HepG2 (cell line): ENCODE measurements around the gene PEX13. TPM values are rescaled to one million over a fixed set of nuclear protein-coding genes. Genes with fewer than 3 reads are reported as not detected.

Experiments
- ATAC-seq: fragments of 200-7000 bp; cut with Tn5 transposase; 3 replicates; pipeline ENCODE4 v1.9.1; 2020; ENCODE audit warnings: mild to moderate bottlenecking, moderate library complexity
- BruUV-seq: library from RNA; stranded (reverse); fragments of 400-500 nt; replicated peaks from 2 replicates; lab custom pipeline; 2021; lab: Mats Ljungman, UMichigan
- CTCF ChIA-PET: fragments of 300-600 bp; formaldehyde crosslinking; extraction: SDS; loops from one replicate; lab custom pipeline; 2021; ENCODE audit warnings: low total read pairs, inconsistent platforms, low intra/inter-chr PET ratio; lab: Yijun Ruan, JAX
- POLR2A ChIA-PET: fragments of 350-600 bp; sonication (Branson Sonifier 250); formaldehyde crosslinking; loops from one replicate; lab custom pipeline; 2020; ENCODE audit warnings: antibody characterized with exemption, inconsistent platforms; lab: Yijun Ruan, JAX
- DNase-seq: peaks from one replicate; pipeline ENCODE4 v3.0.0-alpha.2; 2015; ENCODE audit warnings: low spot score
- FAIRE-seq: peaks from 3 replicates; lab custom pipeline; 2011; peaks lifted over from hg19 to GRCh38; lab: Jason Lieb, UNC
- H2AFZ ChIP-seq: one replicate; pipeline ENCODE4 v1.6.1; 2011; ENCODE audit warnings: low read length, inconsistent platforms
- H3K27ac ChIP-seq: fragments of 300-600 bp; 3 replicates; pipeline ENCODE4 v1.8.0; 2011; ENCODE audit warnings: mixed run types, mild to moderate bottlenecking, mixed read lengths, low read length, inconsistent platforms; ENCODE audit not compliant: insufficient read depth; ENCODE audit errors: extremely low read length
- H3K27me3 ChIP-seq, 2 experiments: fragments of 200-600 bp in 1 of 2; 2 replicates in 1 of 2; 3 replicates in 1 of 2; pipeline versions ENCODE4 v1.6.0 to v1.8.0; 2011; ENCODE audit warnings: low read length in 2 of 2, mild to moderate bottlenecking in 2 of 2, moderate library complexity in 2 of 2, inconsistent platforms in 1 of 2; ENCODE audit not compliant: insufficient read depth in 2 of 2, control insufficient read depth in 1 of 2
- H3K36me3 ChIP-seq, 2 experiments: fragments of 200-600 bp in 1 of 2; replicated peaks in 1 of 2; 2 replicates in 1 of 2; 3 replicates in 1 of 2; pipeline versions ENCODE4 v1.5.1 to v1.8.0; 2011; ENCODE audit warnings: low read length in 2 of 2, inconsistent platforms in 1 of 2; ENCODE audit not compliant: insufficient read depth in 2 of 2, control insufficient read depth in 1 of 2
- H3K4me1 ChIP-seq: 2 replicates; pipeline ENCODE4 v1.5.1; 2012; ENCODE audit warnings: low read length, inconsistent platforms; ENCODE audit not compliant: insufficient read depth
- H3K4me2 ChIP-seq: 2 replicates; pipeline ENCODE4 v1.6.0; 2011; ENCODE audit warnings: low read depth, low read length, inconsistent platforms
- H3K4me3 ChIP-seq, 3 experiments: fragments of 200-600 bp in 1 of 3; sonication (generic), shearing (Covaris generic) in 1 of 3; replicated peaks in 1 of 3; 2 replicates each; pipeline ENCODE4 v1.5.1; 2011 to 2016; ENCODE audit warnings: low read length in 3 of 3, inconsistent platforms in 2 of 3, low read depth in 2 of 3, mild to moderate bottlenecking in 2 of 3, control low read depth in 1 of 3, mixed read lengths in 1 of 3; ENCODE audit not compliant: insufficient read depth in 1 of 3
- H3K79me2 ChIP-seq: one replicate; pipeline ENCODE4 v1.6.1; 2011; ENCODE audit warnings: low read length, inconsistent platforms; ENCODE audit not compliant: insufficient read depth
- H3K9ac ChIP-seq: 2 replicates; pipeline ENCODE4 v1.6.0; 2011; ENCODE audit warnings: mild to moderate bottlenecking, low read depth, low read length, inconsistent platforms; ENCODE audit not compliant: insufficient read depth
- H3K9me3 ChIP-seq: 2 replicates; pipeline ENCODE4 v1.5.1; 2012; ENCODE audit warnings: mild to moderate bottlenecking, low read length
- H4K20me1 ChIP-seq: 2 replicates; pipeline ENCODE4 v1.6.0; 2011; ENCODE audit warnings: inconsistent platforms, mild to moderate bottlenecking, low read length, moderate library complexity; ENCODE audit not compliant: insufficient read depth
- ELF1 ChIP-seq: sonication (generic); formaldehyde crosslinking; IDR thresholded peaks from 2 replicates; pipeline ENCODE4 v1.4.0; 2020; ENCODE audit warnings: missing genetic modification reagents
- HCFC1 ChIP-seq: fragments of 150-350 bp; IDR thresholded peaks from 2 replicates; pipeline ENCODE4 v1.6.1; 2014; ENCODE audit warnings: low read depth, low read length
- HOXA7 ChIP-seq: sonication (generic); formaldehyde crosslinking; IDR thresholded peaks from 2 replicates; pipeline ENCODE4 v1.8.1; 2022; ENCODE audit warnings: mild to moderate bottlenecking, missing genetic modification reagents, moderate library complexity
- KDM2A ChIP-seq: sonication (generic); formaldehyde crosslinking; IDR thresholded peaks from 2 replicates; pipeline ENCODE4 v1.4.0; 2020; ENCODE audit warnings: low read depth, missing genetic modification reagents, borderline replicate concordance
- MBNL3 ChIP-seq: fragments of 250-450 bp; sonication (Bioruptor Pico); conservative IDR thresholded peaks from 2 replicates; pipeline ENCODE4 v1.8.0; 2022; ENCODE audit warnings: mild to moderate bottlenecking, inconsistent platforms
- RCOR2 ChIP-seq: IDR thresholded peaks from 2 replicates; pipeline ENCODE4 v1.6.1; 2016; ENCODE audit warnings: missing biosample characterization, missing genetic modification reagents
- SUZ12 ChIP-seq: fragments of 150-350 bp; IDR thresholded peaks from 2 replicates; pipeline ENCODE4 v1.6.1; 2014; ENCODE audit warnings: low read depth, low read length
- ZFP36L2 ChIP-seq: sonication (generic); formaldehyde crosslinking; IDR thresholded peaks from 2 replicates; pipeline ENCODE4 v1.4.0; 2020; ENCODE audit warnings: missing genetic modification reagents
- ZNF224 ChIP-seq: sonication (generic); formaldehyde crosslinking; IDR thresholded peaks from 2 replicates; pipeline ENCODE4 v1.5.0; 2020; ENCODE audit warnings: mild to moderate bottlenecking, missing genetic modification reagents
- ZNF33A ChIP-seq: sonication (generic); formaldehyde crosslinking; IDR thresholded peaks from 2 replicates; pipeline ENCODE4 v1.5.1; 2020; ENCODE audit warnings: missing genetic modification reagents, mild to moderate bottlenecking, moderate library complexity, borderline replicate concordance
- ZNF546 ChIP-seq: sonication (generic); formaldehyde crosslinking; conservative IDR thresholded peaks from 2 replicates; pipeline ENCODE4 v1.8.1; 2023; ENCODE audit warnings: mild to moderate bottlenecking, missing genetic modification reagents
- whole genome bisulfite sequencing: methylation state at CpG from one replicate; pipeline ENCODE4 v1.1.6; 2017; ENCODE audit warnings: low lambda C conversion rate; 5-methylcytosine and 5-hydroxymethylcytosine counted together
- in situ Hi-C: cut with HindIII; loops from 2 replicates; pipeline ENCODE4 v1.10.0; 2017; ENCODE audit warnings: low pct_unique_long_range_greater_than_20kb; ENCODE audit not compliant: extremely low pct_ligation_motif_present
- intact Hi-C: fragments of 100-400 bp; cut with micrococcal nuclease; formaldehyde crosslinking; loops from one replicate; pipeline ENCODE4 v1.10.0; 2022; ENCODE audit not compliant: unreplicated experiment
- polyA plus RNA-seq, 8 experiments: library from polyadenylated mRNA; depleted of rRNA in 3 of 8; stranded (reverse) in 7 of 8; unstranded in 1 of 8; fragments of >200 nt; fragmentation: Illumina TruSeq in 4 of 8; extraction: Trizol in 4 of 8; gene quantifications; 2 replicates each; pipeline versions ENCODE4 v1.2.1 to v1.2.3, GENCODE V29; 2011 to 2016; ENCODE audit warnings: low read depth in 4 of 8, missing spikeins in 1 of 8, mixed read lengths in 1 of 8; ENCODE audit not compliant: insufficient read depth in 1 of 8
- total RNA-seq, 5 experiments: library from RNA; depleted of rRNA; stranded (reverse); fragments of >200 nt; fragmentation: Illumina TruSeq; extraction: Trizol; gene quantifications; 2 replicates each; pipeline ENCODE4 v1.2.3, GENCODE V29; 2016; ENCODE audit warnings: low read depth in 1 of 5
- TF ChIP-seq, protein P1 (sequence below): IDR thresholded peaks from 2 replicates; pipeline ENCODE4 v1.6.1; 2012; ENCODE audit warnings: low read depth, low read length, improper control_type of control experiment
- TF ChIP-seq, protein P2 (sequence below): sonication (generic); formaldehyde crosslinking; IDR thresholded peaks from 2 replicates; pipeline ENCODE4 v1.4.0; 2020; ENCODE audit warnings: missing genetic modification reagents
- TF ChIP-seq, protein P3 (sequence below), 2 experiments: IDR thresholded peaks; 2 replicates each; pipeline ENCODE4 v1.6.1; 2011 to 2012; ENCODE audit warnings: low read length in 2 of 2, borderline replicate concordance in 1 of 2, low read depth in 1 of 2, mild to moderate bottlenecking in 1 of 2, moderate library complexity in 1 of 2

Gene PEX13
- total and polyA plus RNA-seq, 2 of the 13 experiments (the other 11 are each of a cell fraction or from before 2014, with no cell fraction given), result 47.9 to 75.9 TPM

DNA sequence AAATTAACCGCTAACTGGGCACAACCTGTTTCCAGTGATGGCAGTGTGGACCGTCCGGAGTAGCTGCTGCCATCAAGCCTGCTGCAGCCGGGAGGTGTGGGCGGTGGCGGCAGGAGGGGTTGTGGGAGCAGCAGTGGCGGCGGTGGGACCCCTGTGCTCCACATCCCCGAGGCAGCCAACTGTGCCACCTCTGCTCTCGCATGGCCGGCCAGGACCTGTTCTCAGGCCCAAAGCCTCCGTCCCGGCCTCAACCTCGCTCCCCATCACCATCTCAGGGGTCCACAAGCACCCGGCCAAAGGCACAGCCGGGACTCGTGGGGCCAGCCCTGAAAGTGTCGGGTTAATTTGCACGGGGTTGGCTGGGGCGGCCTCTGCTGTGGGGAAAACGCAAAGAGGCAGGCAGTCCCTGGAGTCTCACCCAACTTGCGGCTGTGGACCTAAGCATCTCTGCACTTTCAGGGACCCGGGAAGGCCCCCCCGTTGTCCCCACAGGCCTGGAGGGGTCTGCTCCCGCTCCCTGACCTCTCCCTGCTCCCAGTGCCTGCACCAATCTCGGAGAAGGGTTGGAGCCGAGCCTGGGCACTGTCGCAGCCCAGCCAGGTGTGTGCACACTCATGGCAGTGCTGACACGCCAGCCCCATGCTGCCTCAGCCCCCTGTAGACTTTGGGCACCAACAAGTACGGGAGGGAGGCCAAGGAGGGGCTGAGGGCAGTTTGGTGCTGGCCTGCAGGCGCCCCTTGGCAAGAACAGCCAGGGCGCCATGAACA is 44.4 kb upstream of the PEX13 start (continued):
- TF ChIP-seq MBNL3 (CRISPR knock-in tag) (no peak), ELF1 (CRISPR knock-in tag) (no peak), RCOR2 (CRISPR knock-in tag) (no peak), HOXA7 (CRISPR knock-in tag) (0 out of 2 replicates have a peak, but pooled peaks have one; percentile 24)
- TF ChIP-seq, protein P1, sequence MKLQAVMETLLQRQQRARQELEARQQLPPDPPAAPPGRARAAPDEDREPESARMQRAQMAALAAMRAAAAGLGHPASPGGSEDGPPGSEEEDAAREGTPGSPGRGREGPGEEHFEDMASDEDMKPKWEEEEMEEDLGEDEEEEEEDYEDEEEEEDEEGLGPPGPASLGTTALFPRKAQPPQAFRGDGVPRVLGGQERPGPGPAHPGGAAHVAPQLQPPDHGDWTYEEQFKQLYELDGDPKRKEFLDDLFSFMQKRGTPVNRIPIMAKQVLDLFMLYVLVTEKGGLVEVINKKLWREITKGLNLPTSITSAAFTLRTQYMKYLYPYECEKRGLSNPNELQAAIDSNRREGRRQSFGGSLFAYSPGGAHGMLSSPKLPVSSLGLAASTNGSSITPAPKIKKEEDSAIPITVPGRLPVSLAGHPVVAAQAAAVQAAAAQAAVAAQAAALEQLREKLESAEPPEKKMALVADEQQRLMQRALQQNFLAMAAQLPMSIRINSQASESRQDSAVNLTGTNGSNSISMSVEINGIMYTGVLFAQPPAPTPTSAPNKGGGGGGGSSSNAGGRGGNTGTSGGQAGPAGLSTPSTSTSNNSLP, result no peak
- TF ChIP-seq, protein P2, sequence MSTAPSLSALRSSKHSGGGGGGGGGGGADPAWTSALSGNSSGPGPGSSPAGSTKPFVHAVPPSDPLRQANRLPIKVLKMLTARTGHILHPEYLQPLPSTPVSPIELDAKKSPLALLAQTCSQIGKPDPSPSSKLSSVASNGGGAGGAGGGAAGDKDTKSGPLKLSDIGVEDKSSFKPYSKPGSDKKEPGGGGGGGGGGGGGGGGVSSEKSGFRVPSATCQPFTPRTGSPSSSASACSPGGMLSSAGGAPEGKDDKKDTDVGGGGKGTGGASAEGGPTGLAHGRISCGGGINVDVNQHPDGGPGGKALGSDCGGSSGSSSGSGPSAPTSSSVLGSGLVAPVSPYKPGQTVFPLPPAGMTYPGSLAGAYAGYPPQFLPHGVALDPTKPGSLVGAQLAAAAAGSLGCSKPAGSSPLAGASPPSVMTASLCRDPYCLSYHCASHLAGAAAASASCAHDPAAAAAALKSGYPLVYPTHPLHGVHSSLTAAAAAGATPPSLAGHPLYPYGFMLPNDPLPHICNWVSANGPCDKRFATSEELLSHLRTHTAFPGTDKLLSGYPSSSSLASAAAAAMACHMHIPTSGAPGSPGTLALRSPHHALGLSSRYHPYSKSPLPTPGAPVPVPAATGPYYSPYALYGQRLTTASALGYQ, result no peak

DNA sequence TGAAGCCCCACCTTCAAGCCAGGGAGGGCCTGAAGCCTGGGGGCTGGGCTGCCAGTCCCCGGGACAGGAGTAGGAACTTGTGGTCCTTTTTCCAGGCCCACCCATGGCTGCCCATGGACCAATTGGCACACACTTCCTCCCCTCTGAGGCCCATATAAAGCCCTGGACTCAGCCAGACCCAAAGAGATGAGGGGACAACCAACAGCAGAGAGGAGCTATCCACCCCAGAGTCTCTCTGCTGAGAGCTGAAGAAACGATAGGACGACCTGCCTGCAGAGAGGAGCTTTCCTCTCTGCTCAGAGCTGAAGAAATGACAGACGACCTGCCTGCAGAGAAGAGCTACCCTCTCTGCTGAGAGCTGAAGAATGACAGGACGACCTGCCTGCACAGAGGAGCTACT is 43.8 kb upstream of the PEX13 start:
- Histone ChIP-seq H3K4me3 (no peak overlapping the region), H3K36me3 (peaks cover 12 to 41% of the 10 kb centered on the region in 2 experiments), H3K27me3 (no peaks in the 10 kb centered on the region), H3K9ac (no peak overlapping the region), H3K9me3 (no peaks in the 10 kb centered on the region), H3K27ac (no peak overlapping the region), H2AFZ (no peak overlapping the region), H4K20me1 (no peaks in the 10 kb centered on the region), H3K4me2 (no peak overlapping the region), H3K79me2 (no peaks in the 10 kb centered on the region), H3K4me1 (peaks cover 11% of the 10 kb centered on the region; the same call in 1 of the 2 replicates)
- intact Hi-C loops (no loop called here), in situ Hi-C loops (no loop called here)
- ATAC-seq (peak; percentile 22; the same call in 2 of the 3 replicates), DNase-seq (no peak), FAIRE-seq (no peak)
- BruUV-seq, result no TSS peak
- CTCF ChIA-PET, result no interaction called here
- POLR2A ChIA-PET, result no interaction called here
- WGBS, result 100% methylated on average over 5 of the region's 5 CpGs
- no peak for TF ChIP-seq ZNF546
- TF ChIP-seq HCFC1, result no peak
- no peak for TF ChIP-seq KDM2A (CRISPR knock-in tag)
- no peak for TF ChIP-seq ZNF33A (CRISPR knock-in tag)
- TF ChIP-seq, protein P3, sequence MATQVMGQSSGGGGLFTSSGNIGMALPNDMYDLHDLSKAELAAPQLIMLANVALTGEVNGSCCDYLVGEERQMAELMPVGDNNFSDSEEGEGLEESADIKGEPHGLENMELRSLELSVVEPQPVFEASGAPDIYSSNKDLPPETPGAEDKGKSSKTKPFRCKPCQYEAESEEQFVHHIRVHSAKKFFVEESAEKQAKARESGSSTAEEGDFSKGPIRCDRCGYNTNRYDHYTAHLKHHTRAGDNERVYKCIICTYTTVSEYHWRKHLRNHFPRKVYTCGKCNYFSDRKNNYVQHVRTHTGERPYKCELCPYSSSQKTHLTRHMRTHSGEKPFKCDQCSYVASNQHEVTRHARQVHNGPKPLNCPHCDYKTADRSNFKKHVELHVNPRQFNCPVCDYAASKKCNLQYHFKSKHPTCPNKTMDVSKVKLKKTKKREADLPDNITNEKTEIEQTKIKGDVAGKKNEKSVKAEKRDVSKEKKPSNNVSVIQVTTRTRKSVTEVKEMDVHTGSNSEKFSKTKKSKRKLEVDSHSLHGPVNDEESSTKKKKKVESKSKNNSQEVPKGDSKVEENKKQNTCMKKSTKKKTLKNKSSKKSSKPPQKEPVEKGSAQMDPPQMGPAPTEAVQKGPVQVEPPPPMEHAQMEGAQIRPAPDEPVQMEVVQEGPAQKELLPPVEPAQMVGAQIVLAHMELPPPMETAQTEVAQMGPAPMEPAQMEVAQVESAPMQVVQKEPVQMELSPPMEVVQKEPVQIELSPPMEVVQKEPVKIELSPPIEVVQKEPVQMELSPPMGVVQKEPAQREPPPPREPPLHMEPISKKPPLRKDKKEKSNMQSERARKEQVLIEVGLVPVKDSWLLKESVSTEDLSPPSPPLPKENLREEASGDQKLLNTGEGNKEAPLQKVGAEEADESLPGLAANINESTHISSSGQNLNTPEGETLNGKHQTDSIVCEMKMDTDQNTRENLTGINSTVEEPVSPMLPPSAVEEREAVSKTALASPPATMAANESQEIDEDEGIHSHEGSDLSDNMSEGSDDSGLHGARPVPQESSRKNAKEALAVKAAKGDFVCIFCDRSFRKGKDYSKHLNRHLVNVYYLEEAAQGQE (IDR thresholded peaks at IDR 0.05; ENCODE audit: borderline replicate concordance in 1 of 2, low read depth in 1 of 2, low read length in 2 of 2), result no peak
- no peak for TF ChIP-seq ZNF224 (CRISPR knock-in tag)
- no peak for TF ChIP-seq SUZ12
- no peak for TF ChIP-seq ZFP36L2 (CRISPR knock-in tag)
